ENCODE results near the gene POU3F1. TPM values are rescaled to one million over a fixed set of nuclear protein-coding genes. Genes with fewer than 3 reads are reported as not detected.

The POU3F1 gene
- total RNA-seq, 1 experiment from 2014 or later = not detected

GRCh38 chr1:38093569-38094520 is 47.3 kb upstream of the POU3F1 start:
- ChIA-PET POLR2A (no interaction called here), CTCF (no interaction called here)
- Mint-ChIP-seq H3K9me3 (ENCODE audit: unreplicated experiment) (no peaks in the 10 kb centered on the region), H3K36me3 (ENCODE audit: insufficient read depth, unreplicated experiment) (no peaks in the 10 kb centered on the region), H3K27me3 (ENCODE audit: insufficient read depth, unreplicated experiment) (peaks cover 19% of the 10 kb centered on the region), H3K27ac (ENCODE audit: unreplicated experiment) (no peak overlapping the region), H3K4me3 (ENCODE audit: unreplicated experiment) (no peak overlapping the region), H3K4me1 (ENCODE audit: low read depth, unreplicated experiment) (no peaks in the 10 kb centered on the region)
- Histone ChIP-seq H3K4me3 (ENCODE audit: low read depth, low read length) (no peak overlapping the region), H3K4me1 (no peaks in the 10 kb centered on the region), H3K27me3 (replicated peaks; ENCODE audit: control insufficient read depth, insufficient read depth, low read length) (no peaks in the 10 kb centered on the region; the same call in 1 of the 2 replicates), H3K36me3 (ENCODE audit: control insufficient read depth, insufficient read depth, low read length) (no peaks in the 10 kb centered on the region), H3K9me3 (no peaks in the 10 kb centered on the region)
- intact Hi-C loops (cut with micrococcal nuclease; ENCODE audit: unreplicated experiment) = no loop called here
- BruUV-seq (replicated peaks) = no TSS peak
- DNase-seq = no peak
- TF ChIP-seq CTCF (IDR thresholded peaks at IDR 0.05; ENCODE audit: insufficient read depth in 1 of 2, low read depth in 1 of 2, low read length in 1 of 2, severe bottlenecking in 1 of 2, unreplicated experiment in 1 of 2) = no peak

- no peak for TF ChIP-seq CTCF (IDR thresholded peaks at IDR 0.05; ENCODE audit: insufficient read depth in 1 of 2, low read depth in 1 of 2, low read length in 1 of 2, severe bottlenecking in 1 of 2, unreplicated experiment in 1 of 2)
Measured at GRCh38 chr1:38092256-38092655, 45.7 kb upstream of the POU3F1 start.

GRCh38 chr1:38090796-38091195 is 44.2 kb upstream of the POU3F1 start:
- TF ChIP-seq CTCF (IDR thresholded peaks at IDR 0.05; ENCODE audit: insufficient read depth in 1 of 2, low read depth in 1 of 2, low read length in 1 of 2, severe bottlenecking in 1 of 2, unreplicated experiment in 1 of 2) = no peak
- H3K27me3 ChIP-seq (replicated peaks; ENCODE audit: control insufficient read depth, insufficient read depth, low read length) = no peaks in the 10 kb centered on the region; the same call in 1 of the 2 replicates
- no peak for DNase-seq
- Mint-ChIP-seq H3K4me3 (ENCODE audit: unreplicated experiment) (no peak overlapping the region), H3K4me1 (ENCODE audit: low read depth, unreplicated experiment) (peaks cover 7% of the 10 kb centered on the region), H3K27ac (ENCODE audit: unreplicated experiment) (no peak overlapping the region), H3K27me3 (ENCODE audit: insufficient read depth, unreplicated experiment) (peaks cover 15% of the 10 kb centered on the region), H3K9me3 (ENCODE audit: unreplicated experiment) (no peaks in the 10 kb centered on the region), H3K36me3 (ENCODE audit: insufficient read depth, unreplicated experiment) (no peaks in the 10 kb centered on the region)
- no peaks in the 10 kb centered on the region for H3K9me3 ChIP-seq
- no peaks in the 10 kb centered on the region for H3K4me1 ChIP-seq
- POLR2A ChIA-PET = interaction anchor here (0.5 kb wide), 1 partner anchor 28 kb away, joined by 5 read pairs; no protein-coding TSS in a partner anchor
- BruUV-seq (replicated peaks) = no TSS peak
- CTCF ChIA-PET = no interaction called here
- intact Hi-C loops (cut with micrococcal nuclease; ENCODE audit: unreplicated experiment) = no loop called here
- no peak overlapping the region for H3K4me3 ChIP-seq (ENCODE audit: low read depth, low read length)
- no peaks in the 10 kb centered on the region for H3K36me3 ChIP-seq (ENCODE audit: control insufficient read depth, insufficient read depth, low read length)

More at GRCh38 chr1:38092256-38092655, 45.7 kb upstream of the POU3F1 start:
- Histone ChIP-seq H3K9me3 (no peaks in the 10 kb centered on the region), H3K36me3 (ENCODE audit: control insufficient read depth, insufficient read depth, low read length) (no peaks in the 10 kb centered on the region), H3K27me3 (replicated peaks; ENCODE audit: control insufficient read depth, insufficient read depth, low read length) (no peaks in the 10 kb centered on the region; the same call in 1 of the 2 replicates), H3K4me1 (no peaks in the 10 kb centered on the region), H3K4me3 (ENCODE audit: low read depth, low read length) (no peak overlapping the region)
- H3K27ac Mint-ChIP-seq (ENCODE audit: unreplicated experiment) = no peak overlapping the region
- ChIA-PET CTCF (no interaction called here), POLR2A (no interaction called here)
- DNase-seq = no peak
- H3K36me3 Mint-ChIP-seq (ENCODE audit: insufficient read depth, unreplicated experiment) = no peaks in the 10 kb centered on the region
- H3K9me3 Mint-ChIP-seq (ENCODE audit: unreplicated experiment) = no peaks in the 10 kb centered on the region
- peaks cover 7% of the 10 kb centered on the region for H3K4me1 Mint-ChIP-seq (ENCODE audit: low read depth, unreplicated experiment)
- no peak overlapping the region for H3K4me3 Mint-ChIP-seq (ENCODE audit: unreplicated experiment)
- no TSS peak for BruUV-seq (replicated peaks)
- intact Hi-C loops (cut with micrococcal nuclease; ENCODE audit: unreplicated experiment) = no loop called here
- peaks cover 15% of the 10 kb centered on the region for H3K27me3 Mint-ChIP-seq (ENCODE audit: insufficient read depth, unreplicated experiment)
